ENCODE measurements around the gene ACOT12.

The ACOT12 gene

DNA sequence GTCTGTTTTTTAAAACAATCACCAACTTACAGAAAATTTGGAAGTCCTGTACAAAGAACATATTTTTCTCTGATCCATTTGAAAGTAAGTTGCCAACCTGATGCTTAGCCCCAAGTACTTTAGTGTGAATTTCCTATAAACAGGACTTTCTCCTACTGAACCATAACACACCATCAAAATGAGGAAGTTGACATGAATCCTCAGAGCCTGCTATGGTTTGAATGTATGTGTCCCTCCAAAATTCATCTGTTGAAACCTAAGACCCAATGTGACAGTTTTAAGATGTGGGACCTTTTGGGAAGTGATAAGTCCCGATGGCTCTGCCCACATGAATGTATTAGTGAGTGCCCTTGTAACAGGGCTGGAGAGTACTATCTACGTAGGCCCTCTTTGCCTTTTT lies 6.4 kb upstream of the ACOT12 start:
- DNase-seq (ENCODE audit: low read depth in 2 of 2): no peak

DNA sequence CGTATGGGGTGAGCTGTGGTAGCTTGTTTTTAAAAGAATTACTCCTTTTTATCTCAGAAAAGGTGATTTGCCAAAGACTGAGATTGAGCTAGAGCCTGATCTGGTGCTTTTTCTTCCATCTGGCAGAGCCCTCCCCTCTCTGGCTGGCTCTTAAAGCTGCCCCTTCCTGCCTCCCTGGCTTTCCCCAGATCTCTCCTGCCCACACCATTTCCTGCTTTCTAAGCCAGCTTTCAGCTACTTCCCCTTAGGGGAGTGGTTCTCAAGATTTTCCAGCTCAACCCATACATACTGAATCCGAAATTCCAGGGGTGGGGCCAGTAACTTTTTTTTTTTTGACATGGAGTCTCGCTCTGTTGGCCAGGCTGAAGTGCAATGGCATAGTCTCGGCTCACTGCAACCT lies 4.8 kb upstream of the ACOT12 start:
- no peak for DNase-seq (ENCODE audit: low read depth in 2 of 2)

DNA sequence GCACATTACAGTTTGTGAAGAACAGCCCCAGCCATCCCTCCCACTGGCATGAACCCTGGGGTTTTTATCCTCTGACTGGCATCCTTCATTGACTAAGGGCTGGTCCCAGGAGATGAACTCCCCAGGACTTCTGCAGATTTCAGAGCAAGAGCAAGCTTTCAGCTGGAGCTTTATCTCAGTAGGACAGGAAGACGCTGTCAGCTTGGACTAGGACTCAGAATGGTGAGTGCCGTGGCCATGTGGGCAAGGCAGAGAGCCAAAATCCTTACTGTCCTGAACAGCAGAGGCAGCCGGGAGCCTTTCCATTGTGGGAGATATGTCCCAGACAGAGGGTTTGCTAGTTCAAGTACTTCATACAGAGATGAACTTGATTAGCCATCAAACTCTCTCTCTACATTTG lies 3.2 kb upstream of the ACOT12 start:
- no peak for DNase-seq (ENCODE audit: low read depth in 2 of 2)

DNA sequence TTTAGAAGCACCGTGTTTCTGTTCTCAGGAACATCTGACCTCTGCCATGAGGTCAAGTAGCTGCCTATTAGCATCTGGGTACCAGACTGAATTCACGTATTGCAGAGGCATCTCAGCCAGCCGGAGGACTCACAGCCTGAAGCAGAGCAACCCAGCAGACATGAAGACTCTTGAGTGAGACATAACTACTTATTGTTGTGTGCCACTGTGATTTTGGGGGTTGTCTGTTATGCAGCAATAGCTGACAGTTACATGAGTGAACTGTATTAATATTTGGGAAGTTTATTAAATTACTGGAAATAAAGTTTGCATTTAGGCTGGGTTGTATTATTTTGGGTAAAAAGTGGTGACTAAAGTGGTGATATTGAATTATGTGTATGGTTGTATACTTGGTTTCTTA lies 1.3 kb upstream of the ACOT12 start:
- DNase-seq (ENCODE audit: low read depth in 2 of 2): no peak

DNA sequence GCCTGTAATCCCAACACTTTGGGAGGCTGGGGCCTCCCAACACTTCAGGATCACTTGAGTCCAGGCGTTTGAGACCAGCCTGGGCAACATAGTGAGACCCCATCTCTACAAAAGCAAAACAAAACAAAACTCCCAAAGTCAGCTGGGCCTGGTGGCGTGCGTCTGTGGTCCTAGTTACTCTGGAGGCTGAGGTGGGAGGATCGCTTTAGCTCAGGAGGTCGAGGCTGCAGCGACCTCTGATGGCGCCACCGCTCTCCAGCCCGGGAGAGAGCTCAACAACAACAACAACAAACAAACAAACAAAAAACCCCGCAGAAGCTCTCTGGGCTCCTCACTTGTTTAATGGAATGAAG lies 528 bp downstream of the ACOT12 start:
- DNase-seq (ENCODE audit: low read depth in 2 of 2): no peak

DNA sequence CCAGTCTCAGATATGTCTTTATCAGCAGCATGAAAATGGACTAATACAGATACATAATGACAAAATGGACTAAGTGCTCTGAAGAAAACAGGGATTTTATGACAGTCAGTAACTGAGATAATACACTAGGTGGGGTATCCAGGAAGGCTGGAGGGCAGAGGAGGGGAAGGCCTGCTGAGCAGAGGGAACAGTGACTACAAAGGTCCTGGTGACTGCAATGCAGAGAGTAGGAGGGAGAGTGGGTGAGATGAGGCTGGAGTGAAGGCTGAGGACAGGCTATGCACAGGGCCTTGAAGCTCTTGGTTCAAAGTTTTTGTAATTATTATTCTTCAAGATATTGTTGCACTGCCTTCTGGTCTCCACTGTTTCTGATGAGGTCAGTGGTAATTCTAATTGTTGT lies 4.9 kb downstream of the ACOT12 start:
- DNase-seq (ENCODE audit: low read depth in 2 of 2): no peak

DNA sequence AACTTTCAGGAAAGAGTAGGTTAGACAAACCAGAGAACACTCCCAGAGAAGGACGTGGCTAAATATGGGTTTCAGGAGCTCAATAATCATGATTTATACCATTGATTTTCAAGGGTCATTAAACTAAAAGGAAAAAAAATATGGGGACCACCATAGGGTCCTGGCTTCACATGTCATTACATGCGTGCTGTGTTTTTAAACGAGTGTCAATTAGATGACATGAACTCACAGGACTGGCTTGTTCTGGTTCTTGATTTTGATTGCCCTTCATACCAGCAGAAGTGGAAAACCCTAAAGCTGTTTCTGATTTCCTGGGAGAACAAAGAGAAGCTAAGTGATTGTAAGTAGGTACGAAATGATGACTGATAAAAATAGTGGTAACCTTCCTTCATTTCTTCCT lies 5.8 kb downstream of the ACOT12 start:
- no peak for DNase-seq (ENCODE audit: low read depth in 2 of 2)

DNA sequence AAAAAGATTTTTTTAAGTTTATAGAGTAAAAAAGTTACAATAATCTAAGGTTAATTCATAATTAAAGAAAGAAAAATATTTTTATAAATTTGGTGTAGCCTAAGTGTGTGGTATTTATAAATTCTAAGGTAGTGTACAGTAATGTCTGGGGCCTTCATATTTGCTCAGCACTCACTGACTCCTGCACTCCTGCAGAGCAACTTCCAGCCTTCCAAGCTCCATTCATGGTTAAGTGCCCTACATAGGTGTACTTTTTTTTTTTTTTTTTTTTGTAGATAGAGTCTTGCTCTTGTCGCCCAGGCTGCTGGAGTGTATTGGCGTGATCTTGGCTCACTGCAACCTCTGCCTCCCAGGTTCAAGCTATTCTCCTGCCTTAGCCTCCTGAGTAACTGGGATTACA lies 10.1 kb downstream of the ACOT12 start:
- no peak for DNase-seq (ENCODE audit: low read depth in 2 of 2)

DNA sequence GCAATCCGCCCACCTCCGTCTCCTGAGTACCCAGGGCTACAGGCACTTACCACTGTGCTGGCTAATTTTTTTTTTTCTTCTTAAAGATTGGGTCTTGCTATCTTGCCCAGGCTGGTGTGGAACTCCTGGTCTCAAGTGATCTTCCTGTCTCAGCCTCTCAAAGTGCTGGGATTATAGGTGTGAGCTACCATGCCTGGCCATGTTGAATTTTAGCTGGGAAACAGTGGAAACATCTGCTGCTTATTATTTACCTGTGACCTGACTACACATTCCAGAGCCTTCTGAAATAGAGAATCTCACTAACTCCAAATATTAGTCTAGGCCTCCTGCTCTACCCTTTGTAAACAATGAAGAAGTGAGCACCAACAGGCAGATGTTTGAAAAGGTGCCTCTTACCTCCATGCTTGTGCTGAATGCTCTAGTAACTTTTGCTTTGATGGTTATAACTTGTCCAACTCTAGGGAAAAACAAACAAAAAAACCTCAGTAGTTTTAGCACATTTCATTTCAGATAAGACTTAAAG lies 22.5 kb downstream of the ACOT12 start:
- DNase-seq (ENCODE audit: low read depth in 2 of 2): no peak

DNA sequence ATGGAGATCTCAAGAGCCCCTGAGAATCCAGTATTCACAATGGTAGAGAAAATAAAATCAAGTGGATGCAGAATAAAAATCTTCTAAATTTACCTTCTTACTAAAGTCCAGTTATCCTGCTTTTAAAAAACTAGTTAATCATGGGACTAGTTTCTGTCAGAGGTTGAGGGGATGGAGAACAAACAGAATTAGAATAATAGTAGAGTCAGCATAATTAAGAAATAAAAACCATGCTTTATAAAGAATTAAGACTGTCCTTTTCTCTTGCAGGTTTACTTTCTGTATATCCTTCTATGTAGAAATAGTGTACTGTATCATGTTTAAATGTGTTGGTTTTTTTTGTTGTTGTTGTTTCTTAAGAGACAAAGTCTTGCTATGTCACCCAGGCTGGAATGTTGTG lies 23.0 kb downstream of the ACOT12 start:
- DNase-seq (ENCODE audit: low read depth in 2 of 2): no peak

DNA sequence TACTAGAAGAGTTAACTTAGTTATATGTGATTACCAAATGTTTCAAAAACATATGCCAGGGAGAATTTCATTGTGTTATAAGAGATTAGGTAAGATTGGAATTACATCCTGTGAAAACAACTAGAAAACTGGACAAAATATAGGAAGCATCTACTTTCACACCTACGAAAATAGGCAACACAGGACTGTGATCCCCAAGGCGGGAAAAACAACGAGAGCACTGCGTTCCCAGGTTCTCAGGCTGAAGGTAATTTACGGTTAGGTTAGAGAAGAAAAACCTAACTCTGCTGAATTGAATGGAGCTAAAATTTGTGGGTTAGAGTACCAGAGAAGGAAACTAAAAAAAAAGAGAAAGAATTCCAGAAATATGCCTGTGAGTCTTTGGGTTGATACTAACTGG lies 28.4 kb downstream of the ACOT12 start:
- no peak for DNase-seq (ENCODE audit: low read depth in 2 of 2)

DNA sequence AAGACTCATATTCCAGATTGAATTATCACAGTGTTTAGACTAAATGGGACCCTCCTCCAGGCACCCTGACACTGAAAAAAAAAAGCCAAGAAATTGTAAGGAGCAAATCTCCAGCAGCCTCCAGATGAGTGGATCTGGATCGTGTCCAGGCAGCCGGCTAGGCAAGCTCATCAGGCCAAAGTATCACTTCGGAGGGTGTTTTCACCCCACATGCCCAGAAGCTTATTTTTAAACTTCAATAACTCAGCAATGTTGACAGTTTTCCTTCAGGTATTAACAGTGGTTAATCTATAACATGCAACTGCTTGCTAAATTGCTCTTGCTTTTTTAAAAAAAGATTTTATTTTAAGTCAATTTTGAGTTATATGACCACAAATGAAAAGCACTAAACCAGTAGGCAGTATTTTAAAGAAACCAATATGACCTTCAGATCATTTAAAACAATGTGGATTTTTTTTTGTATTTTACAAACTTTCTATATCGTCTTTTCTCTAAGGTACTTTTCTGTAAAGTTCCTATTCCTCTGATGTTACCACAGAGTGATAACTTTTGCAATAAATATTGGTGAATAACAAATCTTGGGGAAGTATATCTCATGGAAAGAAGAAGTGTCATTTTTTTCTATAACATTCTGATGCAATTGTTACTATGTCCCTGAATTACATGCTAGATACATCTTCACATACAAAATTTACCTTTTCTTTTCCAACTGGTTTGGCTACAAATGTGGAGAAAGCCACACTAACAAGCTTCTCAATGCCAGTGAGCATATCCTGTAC lies 30.7 kb downstream of the ACOT12 start:
- DNase-seq (ENCODE audit: low read depth in 2 of 2): no peak

DNA sequence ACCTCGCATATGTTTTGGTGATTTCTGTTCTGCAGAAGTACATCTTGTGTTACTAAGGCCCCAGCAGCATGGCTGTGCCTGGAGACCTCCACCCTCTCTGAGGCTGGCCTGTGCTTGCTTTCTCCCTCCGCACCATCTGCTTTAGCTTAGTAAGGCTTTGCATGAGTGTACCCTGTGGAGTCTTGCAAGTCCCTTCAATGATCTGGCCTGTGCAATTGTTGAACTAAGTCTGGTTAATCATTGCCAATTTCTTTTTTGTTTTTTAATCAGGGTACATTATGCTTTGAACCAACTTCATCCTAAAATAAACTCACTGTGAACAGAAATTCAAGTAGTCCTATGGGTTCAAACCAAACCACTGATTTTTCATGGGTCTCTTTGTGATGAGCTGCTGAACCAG lies 32.3 kb downstream of the ACOT12 start:
- DNase-seq (ENCODE audit: low read depth in 2 of 2): no peak

DNA sequence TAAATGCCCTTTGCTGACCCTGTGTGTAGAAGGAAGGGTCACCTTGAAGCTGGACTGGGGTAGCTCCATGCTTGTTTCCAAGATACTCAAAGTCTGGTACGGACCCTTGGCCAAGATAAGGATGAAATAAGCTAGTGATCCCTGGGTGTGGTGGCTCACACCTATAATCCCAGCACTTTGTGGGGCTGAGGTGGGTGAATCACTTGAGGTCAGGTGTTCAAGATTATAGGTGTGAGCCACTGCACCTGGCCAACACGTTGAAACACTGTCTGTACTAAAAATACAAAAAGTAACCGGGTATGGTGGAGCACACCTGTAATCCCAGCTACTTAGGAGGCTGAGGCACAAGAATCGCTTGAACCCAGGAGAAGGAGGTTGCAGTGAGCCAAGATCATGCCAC lies 33.3 kb downstream of the ACOT12 start:
- DNase-seq (ENCODE audit: low read depth in 2 of 2): no peak

DNA sequence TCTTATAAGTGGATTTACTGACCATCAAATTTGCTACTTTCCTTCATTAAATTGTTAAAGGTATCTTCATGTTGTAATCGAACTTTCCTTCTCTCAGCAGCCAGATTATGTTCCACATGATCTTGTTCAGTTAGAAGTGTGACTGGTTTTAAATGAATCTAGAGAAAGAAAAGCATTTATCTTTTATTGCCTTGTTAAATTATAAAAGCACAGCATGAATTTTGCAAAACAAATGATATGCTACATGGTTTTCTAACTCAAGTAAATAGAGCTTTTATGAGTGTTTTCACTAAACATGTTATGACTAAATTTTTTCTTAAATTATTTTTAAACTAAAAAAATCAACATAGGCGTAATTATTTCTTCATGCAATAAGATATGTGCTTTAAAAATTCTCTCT lies 34.1 kb downstream of the ACOT12 start:
- DNase-seq (ENCODE audit: low read depth in 2 of 2): no peak

DNA sequence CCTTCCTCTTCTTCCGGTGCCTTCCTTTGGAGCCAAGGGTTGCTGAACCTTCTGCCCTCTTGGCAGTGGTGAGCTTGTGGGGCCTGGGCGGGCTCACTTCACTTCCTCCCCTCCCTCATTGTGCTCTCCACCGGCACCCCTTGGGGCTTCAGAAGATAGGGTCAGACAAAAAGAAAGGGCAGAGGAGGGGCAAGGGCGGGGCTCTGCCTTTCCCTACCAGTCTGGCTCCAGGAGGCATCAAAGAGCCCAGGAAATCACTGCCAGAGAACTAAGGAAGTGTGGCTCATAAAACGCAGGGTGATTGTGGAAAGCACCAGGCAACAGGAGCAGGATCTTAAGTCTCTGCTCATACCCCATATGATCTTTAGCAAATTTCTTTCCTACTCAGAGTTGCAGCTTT lies 34.8 kb downstream of the ACOT12 start:
- DNase-seq (ENCODE audit: low read depth in 2 of 2): no peak

DNA sequence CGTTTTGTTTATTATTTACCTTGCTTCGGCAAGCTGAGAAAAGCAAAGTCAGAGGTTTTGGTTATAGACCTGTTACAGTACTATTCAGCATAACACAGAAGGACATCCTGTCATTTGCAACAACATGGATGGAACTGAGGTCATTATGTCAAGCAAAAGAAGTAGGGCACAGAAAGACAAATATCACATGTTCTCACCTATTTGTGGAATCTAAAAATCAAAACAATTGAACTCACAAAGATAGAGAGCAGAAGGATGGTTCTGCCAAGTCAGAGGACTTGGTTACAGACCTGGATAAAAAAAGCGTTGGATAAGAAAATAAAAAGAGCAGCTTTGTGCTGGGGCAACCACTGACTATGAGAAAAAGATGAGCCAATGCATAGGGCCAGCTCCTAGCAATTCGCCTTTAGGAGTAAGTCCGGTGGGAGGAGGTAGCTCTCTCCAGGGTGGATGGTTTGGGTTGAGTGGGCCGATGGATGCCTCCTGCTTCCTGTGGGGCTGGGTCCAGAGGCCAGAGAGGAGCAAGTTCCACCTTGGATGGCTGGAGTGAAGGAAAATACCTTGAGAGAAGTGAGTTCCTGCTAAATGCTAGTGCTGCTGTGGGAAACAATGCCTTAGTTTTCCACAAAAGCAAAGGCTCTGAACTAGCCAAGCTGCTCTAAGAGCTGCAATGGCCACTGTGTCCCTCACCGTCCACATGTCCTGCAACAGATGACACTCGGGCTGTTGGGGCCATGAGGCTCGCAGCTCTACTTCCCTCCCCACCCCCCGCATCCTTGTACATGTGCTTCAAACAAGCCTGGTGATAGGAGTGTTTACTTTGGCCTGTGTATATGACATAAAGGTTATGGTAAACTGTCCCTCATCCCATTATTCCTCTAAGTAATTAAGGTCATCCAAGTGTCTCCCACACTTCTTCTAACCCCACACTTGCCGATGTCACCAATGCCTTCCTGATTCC lies 38.4 kb downstream of the ACOT12 start:
- DNase-seq (ENCODE audit: low read depth in 2 of 2): no peak

DNA sequence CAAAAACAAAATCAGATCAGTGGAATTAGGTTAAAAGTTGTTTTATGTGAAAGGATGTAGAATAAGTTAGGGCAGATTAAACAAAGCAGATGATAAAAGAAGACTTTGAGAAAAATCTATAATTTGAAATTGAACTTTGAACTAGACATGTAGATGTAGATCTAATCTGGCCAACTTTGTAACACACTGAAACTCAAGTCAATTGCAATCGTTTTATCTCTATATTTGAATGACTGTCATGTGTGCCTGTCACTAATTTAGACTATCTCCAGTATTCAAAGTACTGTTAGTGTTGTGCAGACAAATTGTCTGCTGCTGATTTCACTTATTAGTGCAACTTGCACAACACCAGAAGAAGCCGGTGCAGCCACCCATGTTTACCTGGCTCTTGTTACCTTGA lies 39.8 kb downstream of the ACOT12 start:
- DNase-seq (ENCODE audit: low read depth in 2 of 2): no peak

DNA sequence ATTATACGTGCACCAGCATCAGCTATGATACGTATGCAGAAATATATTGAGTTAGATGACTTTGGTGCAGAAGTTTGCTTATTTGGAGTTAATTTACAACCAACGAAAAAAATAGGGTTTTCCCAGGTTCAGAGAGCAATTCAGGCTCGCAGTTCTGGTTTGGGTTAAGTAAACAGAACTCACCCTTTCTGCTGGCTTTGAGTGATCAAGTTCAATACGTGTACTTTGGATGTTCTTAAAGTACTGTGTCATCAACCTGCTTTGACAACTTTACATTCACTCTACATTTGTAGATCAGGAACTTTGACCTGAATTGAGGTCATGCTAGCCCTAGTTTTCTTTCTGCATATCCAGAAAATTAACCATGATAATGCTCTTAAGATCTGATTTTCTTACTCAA lies 40.7 kb downstream of the ACOT12 start:
- DNase-seq (ENCODE audit: low read depth in 2 of 2): no peak

DNA sequence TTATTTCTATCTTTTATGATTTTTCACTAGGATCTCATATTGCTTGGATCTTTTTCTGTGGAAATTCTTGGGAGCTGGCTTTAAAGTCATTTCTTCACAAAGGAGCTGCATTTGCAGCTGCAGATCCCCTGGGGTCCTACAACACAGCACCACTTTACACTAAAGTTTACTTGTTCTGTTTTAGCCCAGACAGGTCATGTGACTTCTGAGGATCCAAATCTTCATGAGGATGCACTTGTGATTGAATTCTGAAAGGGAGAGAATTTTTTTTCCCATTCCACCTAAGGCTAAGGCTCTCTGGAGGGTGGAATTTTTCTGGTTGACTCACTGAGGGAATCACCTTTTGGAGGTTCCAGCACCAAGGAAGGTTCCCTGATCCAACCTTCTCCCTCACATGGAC lies 43.4 kb downstream of the ACOT12 start:
- DNase-seq (ENCODE audit: low read depth in 2 of 2): no peak

DNA sequence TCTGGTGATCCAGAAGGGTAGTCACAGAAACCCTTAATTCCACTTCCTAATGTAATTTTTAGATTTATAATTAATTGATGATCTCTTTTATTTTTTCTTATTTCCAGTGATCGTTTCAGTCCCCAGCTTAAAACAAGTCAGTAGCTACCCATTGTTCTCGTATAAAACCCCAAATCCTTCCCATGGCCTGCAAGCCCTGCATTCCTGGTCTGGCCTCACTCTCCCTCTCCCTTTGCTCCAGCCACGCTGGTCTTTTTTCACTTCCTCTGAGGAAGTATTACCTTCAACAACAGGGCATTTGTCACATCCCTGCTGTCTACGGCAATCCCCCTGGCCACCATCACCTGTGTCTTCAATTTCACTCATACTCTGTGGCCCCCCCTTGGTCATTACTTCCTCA lies 44.8 kb downstream of the ACOT12 start:
- DNase-seq (ENCODE audit: low read depth in 2 of 2): no peak

DNA sequence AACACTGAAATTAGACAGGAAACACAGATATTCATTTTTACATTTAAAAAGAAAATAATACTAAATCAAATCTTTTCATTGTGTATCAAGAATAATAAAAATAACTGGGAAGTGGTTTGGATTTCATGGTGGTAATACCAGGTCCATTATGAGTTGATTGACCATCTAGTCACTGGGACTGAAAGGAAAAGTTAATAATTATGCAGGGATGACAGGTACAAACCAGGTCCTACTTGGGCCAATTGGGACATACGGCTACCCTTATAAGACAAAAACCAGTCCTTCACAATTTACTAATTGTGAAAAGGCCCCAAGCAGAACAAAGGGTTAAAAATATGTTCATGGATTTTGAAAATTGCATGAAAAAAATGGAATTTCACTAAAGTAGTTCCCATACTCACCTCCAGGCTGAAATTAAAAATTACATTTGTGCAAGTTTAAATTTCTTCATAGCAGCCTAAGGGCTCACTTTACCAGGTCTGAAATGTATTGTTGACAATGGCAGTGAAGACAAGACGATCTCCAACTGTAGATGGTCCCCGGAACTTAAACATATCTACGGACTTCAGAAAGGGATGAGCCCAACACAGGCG lies 48.4 kb downstream of the ACOT12 start:
- DNase-seq (ENCODE audit: low read depth in 2 of 2): no peak

DNA sequence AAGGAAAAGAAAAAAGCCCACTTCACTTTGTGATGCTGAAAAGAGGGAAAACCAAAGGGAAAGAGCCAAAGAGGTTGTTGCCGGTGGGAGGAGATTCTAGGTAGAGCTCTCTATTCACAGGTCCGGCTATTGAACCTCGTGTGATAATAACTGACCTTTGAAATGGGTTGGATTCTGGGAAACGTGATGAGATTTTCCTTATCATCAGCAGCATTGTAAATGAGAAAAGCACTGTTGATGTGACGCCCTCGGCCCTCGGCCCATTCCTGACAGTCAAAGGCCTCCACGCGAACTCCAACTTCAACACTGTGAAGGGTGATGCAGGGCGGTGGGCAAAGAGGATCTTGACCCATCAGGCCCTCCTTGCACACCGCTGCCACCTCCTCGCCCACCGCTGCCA lies 49.2 kb downstream of the ACOT12 start:
- DNase-seq (ENCODE audit: low read depth in 2 of 2): no peak
